OCI-LY3 (cell line): ENCODE data around the gene CPOX.

Experiments used
- H2AFZ ChIP-seq: fragments of 200-600, 300-600 bp; shearing (Covaris generic); 2 replicates; pipeline ENCODE4 v1.6.0; 2014; ENCODE audit warnings: antibody characterized with exemption, low read depth, low read length
- H3K27ac ChIP-seq: fragments of 200-600, 300-600 bp; sonication (generic); 2 replicates; pipeline ENCODE4 v1.5.1; 2014; ENCODE audit warnings: mild to moderate bottlenecking, low read length, moderate library complexity, mixed read lengths
- H3K27me3 ChIP-seq: fragments of 200-600, 300-600 bp; sonication (generic); 2 replicates; pipeline ENCODE4 v1.6.1; 2014; ENCODE audit warnings: low read depth, low read length, mixed read lengths
- H3K36me3 ChIP-seq: fragments of 200-600, 300-600 bp; sonication (generic); replicated peaks from 2 replicates; pipeline ENCODE3; 2014; ENCODE audit warnings: low read depth, low read length, mixed read lengths
- H3K4me1 ChIP-seq: fragments of 300-600, 200-600 bp; sonication (generic); 2 replicates; pipeline ENCODE4 v1.6.1; 2014; ENCODE audit warnings: low read length, mixed read lengths
- H3K4me2 ChIP-seq: fragments of 200-600, 300-600 bp; sonication (generic); 2 replicates; pipeline ENCODE4 v1.6.1; 2014; ENCODE audit warnings: low read length, mixed read lengths
- H3K4me3 ChIP-seq: fragments of 300-600, 200-600 bp; sonication (generic); 2 replicates; pipeline ENCODE4 v1.5.1; 2014; ENCODE audit warnings: antibody characterized with exemption, mild to moderate bottlenecking, low read length, moderate library complexity
- H3K79me2 ChIP-seq: fragments of 300-600, 200-600 bp; shearing (Covaris generic); 2 replicates; pipeline ENCODE4 v1.6.1; 2014; ENCODE audit warnings: mild to moderate bottlenecking, low read length, mixed read lengths
- H3K9ac ChIP-seq: fragments of 300-600, 200-600 bp; shearing (Covaris generic); 2 replicates; pipeline ENCODE4 v1.6.0; 2014; ENCODE audit warnings: mild to moderate bottlenecking, low read length, moderate library complexity
- H3K9me3 ChIP-seq: fragments of 200-600, 300-600 bp; shearing (Covaris generic); 2 replicates; pipeline ENCODE4 v1.6.1; 2014; ENCODE audit warnings: low read length, mixed read lengths; ENCODE audit not compliant: insufficient read depth
- H4K20me1 ChIP-seq: fragments of 200-600, 300-600 bp; sonication (generic); 2 replicates; pipeline ENCODE4 v1.6.1; 2016; ENCODE audit warnings: low read length, mixed read lengths; ENCODE audit not compliant: insufficient read depth
- EZH2phosphoT487 ChIP-seq: fragments of 200-600 bp; shearing (Covaris generic); IDR thresholded peaks from 2 replicates; pipeline ENCODE4 v1.6.1; 2018; ENCODE audit warnings: antibody characterized with exemption, mixed run types, low read depth
- TF ChIP-seq, protein P1 (sequence below): fragments of 200-600, 300-600 bp; sonication (generic); IDR thresholded peaks from 2 replicates; pipeline ENCODE4 v1.5.1; 2014; ENCODE audit warnings: antibody characterized with exemption, low read length, low read depth

CPOX gene

DNA sequence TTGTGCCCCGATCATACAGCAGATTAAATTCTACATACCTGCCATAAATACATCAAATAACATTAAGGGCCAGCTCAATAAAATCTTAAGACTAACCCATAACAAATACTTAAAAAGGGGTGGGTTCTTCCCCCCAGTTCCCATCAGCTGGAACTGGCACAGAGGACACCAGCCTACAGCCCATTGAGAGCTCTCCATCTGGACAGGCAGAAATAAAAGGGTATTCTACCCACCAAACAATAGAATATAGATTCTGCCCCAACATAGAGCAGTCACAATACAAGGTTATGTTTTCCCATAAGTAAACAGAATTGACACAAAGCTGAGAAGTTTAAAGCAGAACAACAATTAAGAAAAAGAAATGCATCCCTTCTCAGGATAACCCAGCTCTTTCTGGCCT lies 11.9 kb downstream of the CPOX start:
- Histone ChIP-seq H4K20me1 (no peaks in the 10 kb centered on the region), H3K36me3 (peaks cover 10% of the 10 kb centered on the region), H3K79me2 (no peaks in the 10 kb centered on the region), H3K27me3 (no peaks in the 10 kb centered on the region), H3K9me3 (no peaks in the 10 kb centered on the region), H3K4me2 (no peak overlapping the region), H3K4me3 (no peak overlapping the region), H3K4me1 (no peaks in the 10 kb centered on the region), H2AFZ (no peak overlapping the region), H3K9ac (no peak overlapping the region), H3K27ac (no peak overlapping the region)
- TF ChIP-seq, protein P1, sequence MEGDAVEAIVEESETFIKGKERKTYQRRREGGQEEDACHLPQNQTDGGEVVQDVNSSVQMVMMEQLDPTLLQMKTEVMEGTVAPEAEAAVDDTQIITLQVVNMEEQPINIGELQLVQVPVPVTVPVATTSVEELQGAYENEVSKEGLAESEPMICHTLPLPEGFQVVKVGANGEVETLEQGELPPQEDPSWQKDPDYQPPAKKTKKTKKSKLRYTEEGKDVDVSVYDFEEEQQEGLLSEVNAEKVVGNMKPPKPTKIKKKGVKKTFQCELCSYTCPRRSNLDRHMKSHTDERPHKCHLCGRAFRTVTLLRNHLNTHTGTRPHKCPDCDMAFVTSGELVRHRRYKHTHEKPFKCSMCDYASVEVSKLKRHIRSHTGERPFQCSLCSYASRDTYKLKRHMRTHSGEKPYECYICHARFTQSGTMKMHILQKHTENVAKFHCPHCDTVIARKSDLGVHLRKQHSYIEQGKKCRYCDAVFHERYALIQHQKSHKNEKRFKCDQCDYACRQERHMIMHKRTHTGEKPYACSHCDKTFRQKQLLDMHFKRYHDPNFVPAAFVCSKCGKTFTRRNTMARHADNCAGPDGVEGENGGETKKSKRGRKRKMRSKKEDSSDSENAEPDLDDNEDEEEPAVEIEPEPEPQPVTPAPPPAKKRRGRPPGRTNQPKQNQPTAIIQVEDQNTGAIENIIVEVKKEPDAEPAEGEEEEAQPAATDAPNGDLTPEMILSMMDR: no peak
- TF ChIP-seq EZH2phosphoT487: no peak

DNA sequence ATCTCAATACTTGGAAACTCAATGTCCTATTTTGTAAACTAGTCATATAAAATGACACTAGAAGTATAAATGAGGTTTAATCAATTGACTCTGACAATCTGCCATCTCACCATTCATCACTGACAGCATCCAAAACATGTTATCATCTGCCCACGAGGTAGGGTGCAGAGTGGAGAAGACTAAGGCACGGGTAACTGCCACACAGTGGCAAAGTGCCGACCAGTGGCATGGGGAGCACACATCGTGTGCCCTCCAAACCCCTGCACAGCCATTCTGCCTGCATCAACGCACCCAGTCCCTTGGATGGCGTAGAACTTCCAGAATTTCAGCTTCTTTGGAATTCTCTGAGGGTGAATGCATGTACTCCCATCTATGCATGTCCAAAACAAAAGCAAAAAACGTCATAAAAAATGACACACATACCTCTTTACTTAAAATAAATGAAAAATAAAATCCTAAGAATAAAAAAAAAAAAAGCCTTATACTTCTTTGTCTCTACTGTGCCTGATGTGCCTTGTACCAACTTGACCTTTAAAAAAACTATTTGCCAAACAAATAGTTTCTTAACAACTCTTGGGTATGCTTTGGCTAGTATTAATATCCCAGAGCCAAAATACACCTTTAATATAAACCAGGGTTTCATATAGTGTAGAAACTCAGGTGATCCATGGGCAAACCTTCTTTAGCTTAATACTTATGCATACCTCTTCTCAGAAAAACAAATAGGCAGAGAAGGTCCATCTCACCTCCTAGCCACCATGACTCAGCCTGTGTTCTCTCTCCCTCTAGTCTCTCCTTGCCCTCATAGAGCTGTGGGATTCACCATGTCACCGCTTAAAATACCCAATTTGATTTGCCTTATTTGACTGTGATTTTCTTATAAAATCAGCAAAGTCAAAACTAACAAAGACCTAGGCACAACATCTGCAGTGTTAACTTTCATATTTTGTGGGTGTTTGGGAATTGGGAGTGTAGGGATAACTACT lies 12.7 kb downstream of the CPOX start:
- Histone ChIP-seq H3K79me2 (no peaks in the 10 kb centered on the region), H3K9me3 (no peaks in the 10 kb centered on the region), H3K4me2 (no peak overlapping the region), H3K27me3 (no peaks in the 10 kb centered on the region), H3K27ac (no peak overlapping the region), H3K4me3 (no peak overlapping the region), H2AFZ (no peak overlapping the region), H4K20me1 (no peaks in the 10 kb centered on the region), H3K4me1 (no peaks in the 10 kb centered on the region), H3K9ac (no peak overlapping the region), H3K36me3 (peaks cover 6% of the 10 kb centered on the region)
- TF ChIP-seq EZH2phosphoT487: no peak
- TF ChIP-seq, protein P1: no peak

DNA sequence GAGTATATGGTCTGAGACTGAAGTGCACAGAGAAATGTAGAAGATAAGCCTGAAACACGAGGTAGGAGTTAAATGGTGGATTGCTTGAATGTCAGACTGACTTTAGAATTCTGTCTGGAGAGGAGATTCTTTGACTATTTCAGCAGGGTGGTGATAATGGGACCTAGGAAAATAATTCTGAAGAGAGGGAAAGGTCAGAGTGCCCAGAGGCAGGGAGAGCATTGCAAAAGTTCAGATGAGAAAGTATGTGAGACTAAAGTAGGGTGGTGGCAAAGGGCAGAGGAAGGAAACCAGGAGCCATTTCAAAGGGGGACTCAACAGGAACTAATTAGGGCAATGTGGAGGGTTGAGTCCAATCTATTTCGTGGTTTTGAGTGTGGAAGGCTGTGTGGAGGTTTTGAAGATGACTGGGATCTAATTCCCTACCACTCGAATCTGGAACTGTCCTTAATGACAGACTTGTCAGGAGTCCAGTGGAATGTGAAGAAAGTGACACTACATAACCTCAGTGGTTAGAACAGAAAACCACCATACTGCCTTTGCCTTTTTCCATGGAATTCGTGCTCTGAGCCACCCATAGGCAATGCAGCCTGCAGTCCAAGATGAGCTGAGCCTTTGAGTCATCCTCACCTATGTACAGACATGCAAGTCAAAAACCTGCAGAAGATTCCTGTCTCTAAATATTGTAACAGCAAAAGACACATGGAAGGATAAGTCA lies 16.1 kb downstream of the CPOX start:
- Histone ChIP-seq H4K20me1 (no peaks in the 10 kb centered on the region), H3K36me3 (peaks cover 6% of the 10 kb centered on the region), H3K27ac (no peak overlapping the region), H2AFZ (no peak overlapping the region), H3K9ac (no peak overlapping the region), H3K4me3 (no peak overlapping the region), H3K4me1 (no peaks in the 10 kb centered on the region), H3K9me3 (no peaks in the 10 kb centered on the region), H3K79me2 (no peaks in the 10 kb centered on the region), H3K4me2 (no peak overlapping the region), H3K27me3 (no peaks in the 10 kb centered on the region; the same call in 1 of the 2 replicates)
- no peak for TF ChIP-seq EZH2phosphoT487
- TF ChIP-seq, protein P1: no peak

DNA sequence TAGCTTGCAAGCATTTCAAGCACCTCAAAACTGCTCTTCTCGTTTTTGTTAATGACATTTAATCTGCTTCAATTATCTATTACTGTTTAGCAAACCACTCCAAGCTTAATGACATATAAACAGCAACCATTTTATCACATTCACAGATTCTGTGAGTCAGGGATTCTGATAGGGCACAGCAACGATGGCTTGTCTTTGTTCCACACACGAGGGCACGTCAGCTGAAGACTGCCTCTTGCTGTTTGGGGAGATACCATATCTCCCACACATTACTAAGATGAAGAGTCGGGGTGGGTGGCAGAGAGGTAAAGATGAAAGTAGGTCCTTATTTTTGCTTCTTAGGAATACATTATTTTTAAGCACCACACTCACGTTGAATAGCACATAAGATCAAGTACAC lies 19.3 kb downstream of the CPOX start:
- Histone ChIP-seq H3K4me2 (no peak overlapping the region), H3K36me3 (peaks cover 6% of the 10 kb centered on the region), H3K27me3 (peaks cover 5% of the 10 kb centered on the region; the same call in 1 of the 2 replicates), H3K4me1 (no peaks in the 10 kb centered on the region), H3K9ac (no peak overlapping the region), H3K9me3 (no peaks in the 10 kb centered on the region), H3K79me2 (no peaks in the 10 kb centered on the region), H3K27ac (no peak overlapping the region), H4K20me1 (no peaks in the 10 kb centered on the region), H2AFZ (no peak overlapping the region), H3K4me3 (no peak overlapping the region)
- TF ChIP-seq, protein P1: no peak
